OCI-LY1 (cell line): ENCODE data around the gene EFHD2.

ENCODE experiments used
- H2AFZ ChIP-seq: fragments of 200-600 bp; sonication (generic), shearing (Covaris generic); 2 replicates; pipeline ENCODE4 v1.6.0; 2014; ENCODE audit warnings: antibody characterized with exemption, mild to moderate bottlenecking, low read length
- H3F3A ChIP-seq: fragments of 200-600 bp; sonication (generic), shearing (Covaris generic); 2 replicates; pipeline ENCODE4 v1.6.0; 2014; ENCODE audit warnings: mild to moderate bottlenecking, antibody characterized with exemption, low read length, moderate library complexity; ENCODE audit not compliant: insufficient read depth
- H3K27ac ChIP-seq: fragments of 200-600 bp; sonication (generic); 2 replicates; pipeline ENCODE4 v1.5.1; 2014; ENCODE audit warnings: low read length, mixed run types, mild to moderate bottlenecking, low read depth; ENCODE audit not compliant: poor library complexity, severe bottlenecking
- H3K27me3 ChIP-seq: fragments of 200-600 bp; sonication (generic); 2 replicates; pipeline ENCODE4 v1.6.0; 2014; ENCODE audit warnings: antibody characterized with exemption, mild to moderate bottlenecking, low read length, moderate library complexity; ENCODE audit not compliant: insufficient read depth
- H3K36me3 ChIP-seq: fragments of 200-600 bp; sonication (generic); 2 replicates; pipeline ENCODE4 v1.6.1; 2014; ENCODE audit warnings: mild to moderate bottlenecking, antibody characterized with exemption, low read length, moderate library complexity, mixed read lengths; ENCODE audit not compliant: insufficient read depth
- H3K4me1 ChIP-seq: fragments of 200-600 bp; sonication (generic); 2 replicates; pipeline ENCODE4 v1.5.1; 2014; ENCODE audit warnings: mild to moderate bottlenecking, low read length, moderate library complexity; ENCODE audit not compliant: insufficient read depth, severe bottlenecking
- H3K4me2 ChIP-seq: fragments of 200-600 bp; sonication (generic), shearing (Covaris generic); 2 replicates; pipeline ENCODE4 v1.6.1; 2014; ENCODE audit warnings: low read length
- H3K4me3 ChIP-seq: fragments of 200-600 bp; sonication (generic); 2 replicates; pipeline ENCODE4 v1.5.1; 2014; ENCODE audit warnings: low read length, low read depth, mild to moderate bottlenecking, mixed read lengths; ENCODE audit not compliant: poor library complexity, severe bottlenecking
- H3K79me2 ChIP-seq: fragments of 200-600 bp; shearing (Covaris generic); 2 replicates; pipeline ENCODE4 v1.6.1; 2016; ENCODE audit warnings: mixed run types, low read length, mixed read lengths; ENCODE audit not compliant: insufficient read depth
- H3K9ac ChIP-seq: fragments of 200-600 bp; sonication (generic), shearing (Covaris generic); 2 replicates; pipeline ENCODE4 v1.6.1; 2014; ENCODE audit warnings: mild to moderate bottlenecking, low read length, mixed read lengths
- H3K9me2 ChIP-seq: fragments of 200-600 bp; sonication (generic), shearing (Covaris generic); 2 replicates; pipeline ENCODE4 v1.6.1; 2014; ENCODE audit warnings: low read depth, mild to moderate bottlenecking, low read length, mixed read lengths
- H3K9me3 ChIP-seq: fragments of 200-600 bp; shearing (Covaris generic); 2 replicates; pipeline ENCODE4 v1.6.1; 2014; ENCODE audit warnings: low read length, mixed read lengths
- H4K20me1 ChIP-seq: fragments of 200-600 bp; sonication (generic), shearing (Covaris generic); 2 replicates; pipeline ENCODE4 v1.6.0; 2016; ENCODE audit warnings: mild to moderate bottlenecking, low read length; ENCODE audit not compliant: insufficient read depth
- EZH2 ChIP-seq: fragments of 200-600 bp; sonication (generic), shearing (Covaris generic); IDR thresholded peaks from 2 replicates; pipeline ENCODE4 v1.8.0; 2017; ENCODE audit warnings: borderline replicate concordance, mixed run types, mild to moderate bottlenecking, antibody characterized with exemption, low read length, moderate library complexity, mixed read lengths
- TF ChIP-seq, protein P1 (sequence below): fragments of 200-600 bp; sonication (generic), shearing (Covaris generic); IDR thresholded peaks from 2 replicates; pipeline ENCODE4 v1.5.1; 2017; ENCODE audit warnings: mild to moderate bottlenecking, antibody characterized with exemption, low read length, moderate library complexity, mixed read lengths

The EFHD2 gene

DNA sequence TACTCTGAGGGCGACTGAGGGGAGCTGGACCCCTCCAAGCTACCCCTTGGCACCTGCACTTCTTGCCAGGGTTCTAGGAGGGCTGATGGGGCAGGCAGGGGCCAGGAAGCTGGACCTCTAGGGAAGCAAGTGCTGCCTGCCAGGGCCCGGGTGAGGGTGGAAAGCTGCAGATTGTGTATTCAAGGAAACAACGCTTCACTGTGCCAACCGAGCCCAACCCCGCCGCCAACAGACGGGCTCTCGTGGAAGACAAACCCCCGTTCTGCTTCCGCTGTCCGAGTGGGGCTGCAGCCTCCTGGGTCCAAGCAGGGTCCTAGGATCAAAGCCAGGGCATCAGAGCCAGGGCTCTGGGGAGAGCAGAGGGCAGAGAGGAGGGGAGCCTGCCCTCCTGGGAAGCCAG, 3.2 kb downstream of the EFHD2 start:
- Histone ChIP-seq H3K9ac (no peak overlapping the region), H4K20me1 (no peaks in the 10 kb centered on the region), H3K4me1 (peaks cover 22% of the 10 kb centered on the region), H3K36me3 (no peaks in the 10 kb centered on the region; the same call in 1 of the 2 replicates), H3F3A (no peaks in the 10 kb centered on the region), H3K9me3 (no peaks in the 10 kb centered on the region), H3K27ac (no peak overlapping the region), H3K4me3 (no peak overlapping the region), H3K27me3 (no peaks in the 10 kb centered on the region), H3K4me2 (no peak overlapping the region), H3K79me2 (no peaks in the 10 kb centered on the region), H2AFZ (no peak overlapping the region), H3K9me2 (no peaks in the 10 kb centered on the region)
- TF ChIP-seq, protein P1, sequence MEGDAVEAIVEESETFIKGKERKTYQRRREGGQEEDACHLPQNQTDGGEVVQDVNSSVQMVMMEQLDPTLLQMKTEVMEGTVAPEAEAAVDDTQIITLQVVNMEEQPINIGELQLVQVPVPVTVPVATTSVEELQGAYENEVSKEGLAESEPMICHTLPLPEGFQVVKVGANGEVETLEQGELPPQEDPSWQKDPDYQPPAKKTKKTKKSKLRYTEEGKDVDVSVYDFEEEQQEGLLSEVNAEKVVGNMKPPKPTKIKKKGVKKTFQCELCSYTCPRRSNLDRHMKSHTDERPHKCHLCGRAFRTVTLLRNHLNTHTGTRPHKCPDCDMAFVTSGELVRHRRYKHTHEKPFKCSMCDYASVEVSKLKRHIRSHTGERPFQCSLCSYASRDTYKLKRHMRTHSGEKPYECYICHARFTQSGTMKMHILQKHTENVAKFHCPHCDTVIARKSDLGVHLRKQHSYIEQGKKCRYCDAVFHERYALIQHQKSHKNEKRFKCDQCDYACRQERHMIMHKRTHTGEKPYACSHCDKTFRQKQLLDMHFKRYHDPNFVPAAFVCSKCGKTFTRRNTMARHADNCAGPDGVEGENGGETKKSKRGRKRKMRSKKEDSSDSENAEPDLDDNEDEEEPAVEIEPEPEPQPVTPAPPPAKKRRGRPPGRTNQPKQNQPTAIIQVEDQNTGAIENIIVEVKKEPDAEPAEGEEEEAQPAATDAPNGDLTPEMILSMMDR = no peak
- TF ChIP-seq EZH2 = no peak

DNA sequence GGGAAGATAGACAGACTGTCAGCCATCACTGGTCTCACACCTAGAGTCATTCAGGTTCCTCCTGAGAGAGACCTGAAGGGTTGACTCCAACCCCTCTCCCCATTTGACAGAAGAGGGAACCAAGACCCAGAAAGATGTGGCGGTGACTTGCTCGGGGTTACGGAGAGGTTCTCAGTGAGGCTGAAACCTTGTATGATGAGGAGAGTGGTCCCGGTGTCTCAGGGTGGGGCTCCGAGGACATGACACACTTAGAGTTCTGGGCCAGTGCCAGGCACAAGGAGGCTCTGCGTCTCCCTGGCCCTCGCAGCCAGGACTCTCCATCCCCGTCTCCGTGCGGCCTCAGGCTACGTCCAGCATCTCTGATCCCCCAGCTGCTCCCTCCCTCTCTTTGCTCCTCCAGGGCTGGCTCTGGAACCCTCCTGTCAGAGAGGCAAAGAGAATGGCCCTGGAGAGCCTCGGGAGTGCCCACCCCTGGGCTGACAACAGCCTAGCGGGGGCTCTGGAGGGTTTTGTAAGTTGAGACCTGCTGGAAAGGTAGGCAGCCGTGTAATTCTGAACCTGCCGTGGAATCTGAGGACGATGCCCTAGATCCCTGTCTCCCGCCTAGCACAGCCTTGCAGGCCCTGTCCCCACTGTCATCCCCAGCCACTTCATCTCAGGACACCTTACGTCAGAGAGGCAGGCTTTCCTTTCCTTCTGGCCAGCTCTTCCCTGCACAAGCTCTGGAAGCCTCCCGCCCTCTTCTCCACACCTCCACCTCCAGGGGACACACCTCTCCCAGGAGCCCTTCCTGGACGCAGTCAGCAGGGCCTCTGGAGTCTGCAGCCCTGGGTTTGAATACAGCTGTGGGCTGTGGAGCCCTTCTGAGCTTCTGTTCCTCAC, 4.1 kb downstream of the EFHD2 start:
- peaks cover 20% of the 10 kb centered on the region for H3K4me1 ChIP-seq
- no peaks in the 10 kb centered on the region for H3K79me2 ChIP-seq
- no peaks in the 10 kb centered on the region for H3K9me2 ChIP-seq
- H3K27ac ChIP-seq = no peak overlapping the region
- no peaks in the 10 kb centered on the region for H3F3A ChIP-seq
- no peaks in the 10 kb centered on the region for H4K20me1 ChIP-seq
- H3K27me3 ChIP-seq = no peaks in the 10 kb centered on the region
- no peaks in the 10 kb centered on the region; the same call in 1 of the 2 replicates for H3K36me3 ChIP-seq
- no peak overlapping the region for H2AFZ ChIP-seq
- no peak overlapping the region for H3K4me2 ChIP-seq
- no peaks in the 10 kb centered on the region for H3K9me3 ChIP-seq
- TF ChIP-seq EZH2 = no peak
- TF ChIP-seq, protein P1 = no peak
- no peak overlapping the region for H3K9ac ChIP-seq
- H3K4me3 ChIP-seq = no peak overlapping the region

- H3K9me3 ChIP-seq = no peaks in the 10 kb centered on the region
- H3K79me2 ChIP-seq = no peaks in the 10 kb centered on the region
- H3K4me1 ChIP-seq = peaks cover 15% of the 10 kb centered on the region
- H2AFZ ChIP-seq = no peak overlapping the region
- H3K27ac ChIP-seq = no peak overlapping the region
- no peaks in the 10 kb centered on the region for H3K27me3 ChIP-seq
- no peaks in the 10 kb centered on the region for H3K9me2 ChIP-seq
- H3K9ac ChIP-seq = no peak overlapping the region
- no peak overlapping the region for H3K4me3 ChIP-seq
- H3K4me2 ChIP-seq = no peak overlapping the region
- TF ChIP-seq EZH2 = no peak
- TF ChIP-seq, protein P1 = no peak
- no peaks in the 10 kb centered on the region; the same call in 1 of the 2 replicates for H3K36me3 ChIP-seq
- no peaks in the 10 kb centered on the region for H4K20me1 ChIP-seq
- no peaks in the 10 kb centered on the region for H3F3A ChIP-seq
Observed at GRCh38 chr1:15414445-15414983, 4.8 kb downstream of the EFHD2 start.
